Dedifferentiated amniotic fluid mesenchymal stem cell (primary cell): Measurements from ENCODE around the gene SORBS1.
"Not testable (repeated sequence)": the region's sequence is repeated elsewhere in the genome, so short reads cannot be mapped to it uniquely, and the experiment has no call there.

ENCODE experiments used
- DNase-seq: peaks from one replicate; pipeline ENCODE4 v3.0.0-alpha.2; 2016; ENCODE audit errors: extremely low spot score

SORBS1 gene

GRCh38 chr10:95482501-95483233 lies 78.5 kb downstream of the SORBS1 start:
- no peak for DNase-seq

- DNase-seq = no peak
Observed at GRCh38 chr10:95480901-95481491, 80.2 kb downstream of the SORBS1 start.

- no peak for DNase-seq
Observed at GRCh38 chr10:95480102-95480900, 80.9 kb downstream of the SORBS1 start.

GRCh38 chr10:95478935-95479334 lies 82.2 kb downstream of the SORBS1 start:
- DNase-seq = no peak

- no peak for DNase-seq
Observed at GRCh38 chr10:95478185-95478584, 83.0 kb downstream of the SORBS1 start.

GRCh38 chr10:95477175-95477520 lies 84.0 kb downstream of the SORBS1 start:
- DNase-seq = no peak

- no peak for DNase-seq
Observed at GRCh38 chr10:95476469-95477174, 84.5 kb downstream of the SORBS1 start.

- no peak for DNase-seq
Observed at GRCh38 chr10:95475827-95476468, 85.2 kb downstream of the SORBS1 start.

GRCh38 chr10:95475003-95475383 lies 86.2 kb downstream of the SORBS1 start:
- DNase-seq = no peak

GRCh38 chr10:95474228-95475002 lies 86.8 kb downstream of the SORBS1 start:
- peak; percentile 34 for DNase-seq

- no peak for DNase-seq
Observed at GRCh38 chr10:95472304-95473088, 88.7 kb downstream of the SORBS1 start.

- no peak for DNase-seq
Observed at GRCh38 chr10:95469676-95470075, 91.5 kb downstream of the SORBS1 start.

- no peak for DNase-seq
Observed at GRCh38 chr10:95469251-95469650, 91.9 kb downstream of the SORBS1 start.

GRCh38 chr10:95467642-95468041 lies 93.5 kb downstream of the SORBS1 start:
- DNase-seq = not testable (repeated sequence)

- no peak for DNase-seq
Observed at GRCh38 chr10:95467162-95467599, 94.0 kb downstream of the SORBS1 start.

- no peak for DNase-seq
Observed at GRCh38 chr10:95466436-95466835, 94.7 kb downstream of the SORBS1 start.

- no peak for DNase-seq
Observed at GRCh38 chr10:95464280-95464679, 96.9 kb downstream of the SORBS1 start.

- DNase-seq = no peak
Observed at GRCh38 chr10:95462740-95463667, 98.2 kb downstream of the SORBS1 start.

GRCh38 chr10:95461611-95462010 lies 99.6 kb downstream of the SORBS1 start:
- no peak for DNase-seq
